GM21825 (cell line): Measurements from ENCODE around the gene GMCL1.
"Not testable (repeated sequence)": the region's sequence is repeated elsewhere in the genome, so short reads cannot be mapped to it uniquely, and the experiment has no call there.

Experiments
- ATAC-seq: cut with Tn5 transposase; IDR thresholded peaks from one replicate; pipeline ENCODE4 v1.9.1; 2021; ENCODE audit warnings: mild to moderate bottlenecking, moderate library complexity; ENCODE audit not compliant: unreplicated experiment

The GMCL1 gene, protein sequence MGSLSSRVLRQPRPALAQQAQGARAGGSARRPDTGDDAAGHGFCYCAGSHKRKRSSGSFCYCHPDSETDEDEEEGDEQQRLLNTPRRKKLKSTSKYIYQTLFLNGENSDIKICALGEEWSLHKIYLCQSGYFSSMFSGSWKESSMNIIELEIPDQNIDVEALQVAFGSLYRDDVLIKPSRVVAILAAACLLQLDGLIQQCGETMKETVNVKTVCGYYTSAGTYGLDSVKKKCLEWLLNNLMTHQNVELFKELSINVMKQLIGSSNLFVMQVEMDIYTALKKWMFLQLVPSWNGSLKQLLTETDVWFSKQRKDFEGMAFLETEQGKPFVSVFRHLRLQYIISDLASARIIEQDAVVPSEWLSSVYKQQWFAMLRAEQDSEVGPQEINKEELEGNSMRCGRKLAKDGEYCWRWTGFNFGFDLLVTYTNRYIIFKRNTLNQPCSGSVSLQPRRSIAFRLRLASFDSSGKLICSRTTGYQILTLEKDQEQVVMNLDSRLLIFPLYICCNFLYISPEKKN

DNA sequence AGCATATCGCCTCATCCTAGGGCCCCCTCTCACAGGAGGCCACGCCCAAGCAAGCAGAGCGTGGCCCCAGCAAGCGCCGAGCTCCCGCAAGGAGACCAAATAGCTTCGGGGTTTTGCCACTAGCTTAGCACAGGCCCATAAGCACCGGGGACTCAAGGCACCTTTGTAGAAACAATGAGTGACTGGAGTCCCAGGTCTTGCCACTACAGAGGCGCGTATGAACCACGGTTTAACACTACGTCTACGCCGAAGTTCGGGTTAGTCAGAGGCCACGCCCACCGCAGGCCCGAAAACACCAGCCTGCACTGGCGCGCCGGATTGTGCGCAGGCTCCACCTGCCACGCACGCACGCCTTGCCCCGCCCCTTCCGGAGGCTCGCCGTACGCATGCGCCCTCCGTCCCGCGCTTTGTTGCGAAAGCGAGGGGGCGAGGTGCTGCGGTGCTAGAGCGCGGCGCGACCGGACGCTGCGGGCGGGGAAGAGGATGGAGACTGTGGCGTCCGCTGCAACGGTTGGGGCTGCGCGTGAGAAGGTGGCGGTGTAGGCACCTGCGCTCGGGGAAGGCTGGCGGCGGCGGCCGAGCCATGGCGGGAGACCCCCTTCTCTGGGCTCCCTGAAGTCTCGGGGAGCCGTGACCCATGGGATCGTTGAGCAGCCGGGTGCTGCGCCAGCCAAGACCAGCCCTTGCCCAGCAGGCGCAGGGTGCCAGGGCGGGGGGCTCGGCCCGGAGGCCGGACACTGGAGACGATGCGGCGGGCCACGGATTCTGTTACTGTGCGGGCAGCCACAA lies at the start of gene GMCL1:
TSS of gene GMCL1 (plus strand) at position 405 of the 789 bp plus-strand sequence. CDS start at position 638, 233 bp downstream.
- peak; percentile 85 for ATAC-seq

DNA sequence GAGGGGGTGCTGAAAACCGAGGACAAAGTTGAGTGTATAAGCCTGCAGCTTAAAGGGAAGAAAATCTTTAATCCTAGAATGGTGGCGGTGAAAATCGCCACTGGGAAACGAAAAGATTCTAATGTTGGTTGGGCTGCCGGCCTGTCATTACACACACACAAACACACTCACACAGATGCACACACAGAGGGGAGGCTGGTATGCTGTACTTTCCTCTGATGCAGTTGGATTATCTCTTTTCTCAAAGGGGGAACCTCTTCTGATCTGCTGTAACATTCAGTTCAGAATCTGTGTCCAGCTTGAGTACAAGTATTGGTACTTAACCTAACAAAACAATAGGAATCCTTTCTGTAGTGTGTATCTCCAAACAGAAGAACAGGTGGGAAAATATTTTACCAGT lies 48.5 kb upstream of the GMCL1 start:
- ATAC-seq, result no peak

DNA sequence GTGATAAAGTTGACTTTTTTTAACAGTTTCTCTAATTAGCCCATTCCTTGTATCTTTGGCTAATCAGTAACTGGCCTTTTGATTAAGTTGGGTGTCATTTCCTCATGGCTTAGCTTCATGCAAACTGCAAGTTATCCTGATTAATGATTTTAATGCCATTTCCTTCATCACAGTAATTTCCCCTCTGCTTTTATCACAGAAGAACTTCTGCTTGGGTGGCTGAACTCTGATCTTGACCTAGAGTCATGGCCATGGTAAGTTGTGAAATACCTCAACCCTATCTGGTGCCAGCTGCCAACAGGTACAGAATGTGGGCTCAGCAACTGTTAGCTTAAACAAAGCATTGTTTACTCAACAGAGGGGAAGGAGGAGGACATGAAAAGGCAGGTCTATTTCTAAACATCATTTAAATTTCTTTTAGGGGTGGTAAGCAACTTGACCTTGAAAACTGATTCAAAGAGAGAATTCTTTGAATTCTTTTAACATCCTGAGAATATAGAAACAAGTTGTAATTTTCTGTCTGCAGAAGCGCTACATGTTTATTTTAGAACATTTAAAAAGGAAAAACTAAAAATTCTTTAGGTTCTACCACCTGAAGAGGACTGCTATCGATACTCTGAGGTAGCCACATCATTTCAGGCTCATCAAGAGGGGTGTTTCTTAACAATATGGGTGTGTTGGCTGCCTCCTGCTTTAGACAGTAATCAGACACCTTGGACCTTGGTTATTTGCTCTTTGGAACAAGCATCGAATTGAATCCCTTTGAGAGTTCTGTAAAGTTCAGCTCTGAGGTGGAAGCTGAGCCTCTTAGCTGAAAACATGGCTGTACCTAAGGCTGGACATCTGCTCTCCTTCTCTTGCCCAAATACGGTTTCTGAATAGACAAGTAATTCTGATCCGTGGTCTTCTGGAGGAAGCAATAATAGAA lies 47.9 kb upstream of the GMCL1 start:
- peak; percentile 62 for ATAC-seq

DNA sequence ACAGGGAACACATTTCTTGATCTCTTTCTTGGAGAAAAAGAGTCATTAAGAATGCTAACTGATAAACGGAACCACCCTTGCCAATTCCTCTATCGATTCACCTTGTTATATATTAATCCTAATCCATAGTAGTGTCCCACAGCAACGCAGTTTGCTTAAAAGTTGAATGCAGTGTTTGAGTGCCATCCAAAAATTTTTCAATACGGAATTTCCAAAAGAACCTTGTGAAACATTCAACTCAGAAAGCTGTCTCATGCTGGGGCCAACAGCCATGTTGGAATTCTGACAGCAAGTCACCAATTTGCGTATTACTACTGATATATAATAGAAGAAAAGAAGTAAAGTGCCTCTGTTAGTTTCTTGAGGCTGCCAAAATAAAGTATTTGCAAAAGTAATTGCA lies 45.2 kb upstream of the GMCL1 start:
- ATAC-seq, result no peak

DNA sequence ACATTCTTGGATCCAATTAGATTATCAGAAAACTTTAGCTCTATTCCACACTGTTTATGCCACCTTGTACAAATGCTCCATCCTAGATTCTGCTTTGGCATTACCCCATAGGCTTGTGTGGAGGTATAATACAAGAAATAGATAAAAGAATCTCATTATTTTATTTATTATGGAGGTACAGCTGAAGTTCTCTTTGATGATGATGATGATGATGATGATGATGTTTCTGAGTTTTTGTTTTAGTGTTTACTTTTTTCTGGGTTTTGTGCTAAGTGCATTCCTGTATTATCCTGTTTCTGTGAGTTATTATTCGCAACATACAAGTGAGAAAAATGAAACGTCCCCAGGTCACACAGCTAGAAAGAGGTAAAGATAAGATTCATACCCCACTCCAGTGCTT lies 44.1 kb upstream of the GMCL1 start:
- ATAC-seq, result no peak

DNA sequence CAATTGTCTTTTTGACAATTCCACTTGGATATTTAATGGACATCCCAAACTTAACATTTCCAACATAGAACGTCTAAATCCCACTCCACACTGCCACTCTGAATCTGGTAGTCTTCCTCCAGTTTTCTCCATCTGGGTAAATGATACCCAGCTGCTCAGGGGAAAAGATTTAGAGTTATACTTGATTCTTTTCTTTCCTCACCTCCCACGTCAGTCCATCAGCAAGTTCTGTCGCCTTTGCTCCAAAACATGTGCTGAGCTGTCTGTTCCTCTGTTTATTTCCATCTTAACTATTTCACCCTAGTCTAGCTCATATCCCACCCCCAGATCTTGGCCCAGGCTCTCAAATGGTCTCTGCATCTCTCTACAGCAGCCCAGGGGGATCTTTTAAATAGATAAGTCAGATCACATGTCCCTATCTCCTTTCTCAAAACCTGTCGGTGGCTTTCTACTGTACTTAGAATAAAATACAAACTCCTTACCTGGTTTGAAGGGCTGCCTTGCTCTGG lies 43.4 kb upstream of the GMCL1 start:
- no peak for ATAC-seq

DNA sequence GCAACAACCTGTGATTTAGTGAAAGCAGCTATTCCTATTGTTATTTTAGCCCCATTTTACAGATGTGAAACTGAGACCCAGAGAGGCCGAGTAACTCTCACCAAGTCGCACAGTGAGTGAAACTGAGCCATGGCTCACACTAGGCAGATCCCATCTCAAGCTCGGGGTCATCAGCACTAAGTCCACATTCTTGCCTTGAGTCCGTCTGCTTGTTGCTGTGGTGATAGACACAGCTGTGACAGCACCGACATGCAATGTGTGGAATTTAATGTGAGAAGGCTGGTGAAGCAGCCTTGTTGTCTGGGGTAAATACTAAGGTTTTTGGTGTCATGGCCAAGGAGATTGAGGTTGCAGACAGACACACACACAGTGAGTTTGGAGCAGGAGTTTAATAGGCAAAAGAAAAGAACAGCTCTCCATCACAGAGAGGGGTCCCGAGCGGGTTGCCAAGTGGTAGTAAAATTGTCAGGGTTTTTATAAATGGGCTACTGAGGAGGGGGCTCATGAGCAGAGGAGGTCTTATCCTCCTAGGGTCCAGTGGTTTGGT lies 40.2 kb upstream of the GMCL1 start:
- ATAC-seq, result no peak

DNA sequence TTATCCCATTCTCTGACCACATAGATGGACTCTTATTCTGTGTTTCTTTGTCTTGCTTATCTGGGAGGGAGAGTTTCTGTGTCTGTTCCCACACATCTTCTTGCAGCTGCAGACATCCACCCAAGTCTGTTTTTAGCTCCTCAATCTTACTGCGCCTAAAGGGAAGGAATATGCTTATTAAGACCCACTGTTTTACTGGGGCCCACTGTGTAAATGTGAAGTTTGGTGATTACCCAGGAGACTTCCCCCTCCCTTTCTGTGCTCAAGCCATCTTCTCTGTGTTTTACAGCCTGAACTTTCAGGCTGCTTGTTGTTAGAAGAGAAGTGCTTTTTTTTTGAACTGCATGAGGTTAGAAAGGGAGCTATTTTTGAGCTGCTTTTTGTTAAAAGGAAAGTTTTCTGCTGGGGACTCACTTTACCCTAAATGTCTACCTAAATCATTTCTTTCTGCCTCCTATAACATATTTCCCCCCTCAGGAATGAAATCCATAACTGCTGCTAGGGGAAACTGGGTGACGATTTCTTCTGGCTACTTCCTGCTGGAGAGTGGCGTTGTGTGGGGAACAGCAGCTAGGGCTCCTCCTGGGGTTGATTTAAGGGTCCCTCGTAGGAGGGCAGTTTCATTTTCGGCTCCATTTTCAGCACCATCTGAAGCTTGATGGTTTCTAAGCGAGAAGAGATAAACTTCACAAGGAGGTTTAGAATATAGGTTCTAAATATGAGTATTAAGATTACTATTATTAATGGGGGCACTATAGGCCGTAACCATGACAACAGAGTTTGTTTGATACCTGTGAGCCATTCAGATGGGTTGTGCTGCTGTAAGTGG lies 39.5 kb upstream of the GMCL1 start:
- ATAC-seq, result peak; percentile 36

DNA sequence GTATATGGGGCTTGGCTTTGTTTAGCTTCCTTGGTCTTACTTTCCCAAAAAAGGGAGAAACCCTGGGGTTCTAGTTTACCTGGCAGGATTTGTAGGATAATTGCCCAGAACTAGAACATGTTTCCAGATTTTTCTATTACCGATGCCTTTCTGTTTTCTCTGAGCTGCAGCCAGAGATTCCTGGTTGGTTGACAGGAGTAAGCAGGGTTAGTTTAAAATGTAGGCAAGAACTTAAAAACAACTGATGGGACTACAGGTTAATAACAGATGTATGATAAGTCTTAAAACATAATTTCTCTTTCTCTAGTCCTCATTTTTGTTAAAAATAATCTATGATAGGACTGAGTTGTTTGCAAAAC lies 38.9 kb upstream of the GMCL1 start:
- no peak for ATAC-seq

DNA sequence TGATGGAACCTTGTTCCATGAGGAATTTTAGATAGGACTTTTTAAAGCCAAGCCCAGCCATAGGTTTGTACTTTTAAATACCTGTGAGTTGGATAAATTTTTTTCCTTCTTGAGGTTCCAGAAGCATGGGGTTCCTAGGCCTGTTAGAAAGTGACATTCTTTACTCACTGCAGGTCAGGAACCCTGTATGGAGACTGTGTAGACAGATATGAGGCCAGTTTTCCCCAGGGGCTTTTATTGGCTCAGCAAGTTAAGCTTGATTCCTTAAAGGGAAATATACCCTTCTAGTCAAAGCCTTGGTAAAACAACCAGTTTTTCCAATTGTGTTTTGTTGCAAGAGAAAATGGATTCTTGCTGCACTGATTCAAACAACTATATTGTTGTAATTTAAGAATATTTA lies 38.4 kb upstream of the GMCL1 start:
- no peak for ATAC-seq

DNA sequence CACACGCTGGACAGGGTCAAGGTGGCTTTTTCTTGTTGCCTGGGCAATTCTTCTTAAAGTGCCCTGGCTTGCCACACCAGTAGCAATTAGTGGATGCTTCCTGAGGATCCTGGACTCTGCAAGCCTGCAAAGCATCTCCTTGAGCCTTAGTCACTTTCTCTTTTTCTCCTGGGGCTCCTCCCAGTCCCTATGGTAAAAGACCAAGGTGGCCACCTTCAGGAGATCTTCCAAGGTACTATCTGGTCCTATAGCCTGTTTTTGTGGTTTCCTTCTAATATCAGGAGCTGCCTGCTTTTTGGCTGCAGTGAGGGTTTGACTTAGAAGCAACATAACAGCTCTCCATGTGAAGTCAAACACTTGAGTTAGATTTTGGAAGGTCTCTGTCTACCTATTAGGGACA lies 33.3 kb upstream of the GMCL1 start:
- no peak for ATAC-seq

DNA sequence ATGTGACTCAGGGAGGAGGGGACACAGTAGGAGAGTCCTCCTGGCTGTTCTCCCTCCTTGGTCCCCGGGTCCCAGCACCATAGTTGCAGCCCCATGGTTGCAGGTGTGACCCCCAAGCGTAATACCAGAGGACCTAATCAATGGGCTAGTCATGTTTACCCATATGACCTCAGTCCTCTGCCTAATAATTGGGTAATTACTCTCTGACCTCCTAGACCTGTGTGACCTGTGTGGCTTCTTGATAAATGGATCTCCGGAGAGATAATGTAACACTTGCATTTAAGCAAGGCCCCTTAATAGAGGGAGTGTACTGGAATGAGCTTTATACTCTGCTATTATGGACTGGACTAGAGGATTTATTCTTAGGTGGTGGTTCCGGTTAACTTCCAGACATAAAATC lies 32.2 kb upstream of the GMCL1 start:
- no peak for ATAC-seq

DNA sequence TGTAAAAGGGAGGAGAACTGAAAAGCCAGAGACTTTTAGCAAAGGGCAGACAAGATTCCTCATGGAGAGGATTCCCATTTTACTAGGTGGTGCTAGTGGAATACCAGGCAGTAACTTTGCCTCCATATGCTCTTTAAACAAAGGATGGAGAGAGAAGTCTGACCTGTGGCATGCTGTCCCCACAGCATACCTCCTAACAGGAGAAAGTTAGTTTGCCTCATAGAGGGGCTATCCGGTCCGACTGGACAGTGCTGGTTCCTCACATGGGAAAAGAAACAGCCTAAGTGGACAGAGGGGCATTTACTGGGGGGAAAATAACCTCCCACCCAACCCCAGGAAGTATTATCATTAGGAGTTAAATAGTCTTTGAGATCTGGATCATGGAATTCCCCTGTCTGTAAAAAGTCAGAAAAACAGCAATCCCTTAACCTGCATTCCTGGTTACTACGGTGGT lies 31.6 kb upstream of the GMCL1 start:
- no peak for ATAC-seq

DNA sequence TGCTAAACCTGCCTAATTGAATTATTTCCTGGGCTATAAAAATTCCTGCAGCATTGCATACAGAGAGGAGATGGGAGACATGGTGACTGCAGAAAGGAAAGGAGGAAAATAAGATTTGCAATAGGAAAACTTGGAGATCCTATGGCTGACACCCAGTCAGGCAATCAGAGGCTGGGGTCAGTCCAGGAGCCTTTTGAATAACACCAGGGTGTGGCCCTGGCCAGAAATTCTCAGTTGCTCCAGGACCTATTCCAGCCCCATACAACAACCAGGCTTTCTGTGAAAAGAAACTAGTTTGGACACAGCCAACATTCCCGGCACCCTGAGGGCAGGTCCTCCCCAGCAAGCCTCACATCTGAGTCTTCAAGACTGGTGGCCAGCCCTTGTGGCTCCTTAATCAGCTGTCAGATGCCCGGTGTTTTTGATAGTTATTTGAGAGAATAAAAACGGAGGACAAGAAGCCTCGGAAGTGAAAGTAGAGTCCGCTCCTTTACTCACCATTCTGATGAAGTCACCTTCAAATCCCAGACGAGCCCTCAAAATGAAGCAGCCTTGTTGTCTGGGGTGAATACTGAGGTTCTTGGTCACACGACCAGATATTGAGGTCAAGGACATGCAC lies 31.1 kb upstream of the GMCL1 start:
- ATAC-seq, result peak; percentile 20

DNA sequence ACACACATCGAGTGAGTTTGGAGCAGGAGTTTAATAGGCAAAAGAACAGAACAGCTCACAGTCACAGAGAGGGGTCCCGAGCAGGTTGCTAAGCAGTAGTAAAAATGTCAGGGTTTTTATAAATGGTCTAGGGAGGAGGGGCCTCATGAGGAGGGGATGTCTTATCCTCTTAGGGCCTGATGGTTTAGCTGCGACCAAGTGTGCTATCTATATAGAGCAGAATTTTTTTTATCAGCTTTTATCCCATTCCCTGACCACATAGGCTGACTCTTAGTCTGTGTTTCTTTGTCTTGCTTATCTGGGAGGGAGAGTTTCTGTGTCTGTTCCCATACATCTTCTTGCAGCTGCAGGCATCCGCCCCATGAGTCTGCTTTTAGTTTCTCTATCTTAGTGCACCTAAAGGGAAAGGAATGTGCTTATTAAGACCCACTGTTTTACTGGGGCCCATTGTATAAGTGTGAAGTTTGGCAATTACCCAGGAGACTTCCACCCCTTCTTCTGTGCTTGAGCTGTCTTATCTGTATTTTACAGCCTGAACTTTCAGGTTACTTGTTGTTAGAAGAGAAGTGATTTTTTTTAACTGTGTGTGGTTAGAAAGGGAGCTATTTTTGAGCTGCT lies 30.4 kb upstream of the GMCL1 start:
- ATAC-seq, result peak; percentile 45

DNA sequence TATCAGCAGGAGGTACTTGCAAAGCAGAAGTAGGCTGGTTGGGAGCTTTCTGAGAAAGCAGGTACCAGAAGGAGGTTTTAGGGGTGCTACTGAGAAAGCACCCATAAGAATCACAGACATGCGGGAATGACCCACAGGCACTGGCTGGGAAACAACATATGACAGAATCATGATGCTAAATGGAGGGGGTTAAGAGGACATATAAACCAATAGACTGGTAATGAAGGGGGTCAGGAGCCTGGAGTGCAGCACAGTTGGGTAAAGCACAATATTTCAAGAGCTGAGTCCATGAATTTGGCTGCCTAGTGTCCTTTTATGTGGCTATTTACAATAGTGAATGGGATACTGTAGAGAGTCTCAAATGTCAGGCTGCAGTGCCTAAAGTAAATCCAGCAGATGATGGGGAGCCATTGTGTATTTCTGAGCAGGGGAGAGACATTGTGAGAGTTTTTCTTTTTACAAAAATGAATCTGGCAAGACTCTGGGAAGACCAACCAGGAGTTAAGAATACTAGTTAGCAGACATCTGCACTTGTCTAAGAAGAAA lies 27.6 kb upstream of the GMCL1 start:
- ATAC-seq, result no peak

DNA sequence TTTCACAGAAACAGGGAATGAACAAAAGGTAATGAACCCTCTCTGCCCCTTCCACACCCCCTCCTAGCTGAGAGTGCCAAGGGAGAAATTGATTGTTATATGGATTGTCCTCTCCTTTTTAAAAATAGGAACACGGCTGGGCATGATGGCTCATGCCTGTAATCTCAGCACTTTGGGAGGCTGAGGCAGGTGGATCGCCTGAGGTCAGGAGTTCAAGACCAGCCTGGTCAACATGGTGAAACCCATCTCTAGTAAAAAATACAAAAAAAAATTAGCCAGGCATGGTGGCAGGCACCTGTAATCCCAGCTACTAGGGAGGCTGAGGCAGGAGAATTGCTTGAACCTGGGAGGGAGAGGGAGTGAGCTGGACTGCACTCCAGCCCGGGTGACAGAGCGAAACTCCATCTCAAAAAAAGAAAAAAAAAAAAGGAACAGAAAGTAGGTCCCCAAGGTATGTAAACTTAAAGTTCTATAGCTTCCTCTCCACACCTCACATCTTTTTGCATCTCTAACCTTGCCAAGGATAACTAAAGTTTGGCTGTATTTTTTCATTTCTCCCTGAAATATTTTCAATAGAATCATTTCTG lies 26.6 kb upstream of the GMCL1 start:
- not testable (repeated sequence) for ATAC-seq

DNA sequence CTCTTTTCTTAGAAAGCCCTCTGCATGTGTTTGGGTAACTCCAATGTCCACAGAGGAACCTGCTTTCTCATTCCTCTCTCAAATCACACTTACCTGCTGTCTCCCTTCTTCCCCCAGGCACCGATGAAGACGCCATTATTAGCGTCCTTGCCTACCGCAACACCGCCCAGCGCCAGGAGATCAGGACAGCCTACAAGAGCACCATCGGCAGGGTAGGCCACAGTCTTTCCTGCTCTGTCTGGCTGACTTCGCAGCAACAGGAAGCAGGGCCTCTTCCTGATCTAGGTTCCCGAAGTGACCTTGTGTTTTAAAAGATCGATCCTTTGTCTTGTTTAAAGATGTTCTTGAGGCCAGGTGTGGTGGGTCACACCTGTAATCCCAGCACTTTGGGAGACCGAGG lies 25.0 kb upstream of the GMCL1 start:
- no peak for ATAC-seq
